Mesenchymal stem cell (in vitro differentiated cells and primary cell): ENCODE data around the gene ENO1. TPM values are rescaled to one million over a fixed set of nuclear protein-coding genes. Genes with fewer than 3 reads are reported as not detected.

Source experiments
- DNase-seq: peaks from one replicate; pipeline ENCODE4 v3.0.0-alpha.2; 2013
- H2AFZ ChIP-seq: one replicate; pipeline ENCODE4 v1.6.1; 2013; ENCODE audit warnings: low read depth, mild to moderate bottlenecking, control low read depth, inconsistent platforms, low read length, moderate library complexity
- H2AK5ac ChIP-seq: 2 replicates; pipeline ENCODE4 v1.6.1; 2013; ENCODE audit warnings: low read length, moderate library complexity, mild to moderate bottlenecking, inconsistent platforms; ENCODE audit not compliant: severe bottlenecking
- H2BK120ac ChIP-seq: one replicate; pipeline ENCODE4 v1.6.1; 2013; ENCODE audit warnings: low read depth, mild to moderate bottlenecking, inconsistent platforms, low read length, moderate library complexity
- H2BK12ac ChIP-seq, 2 experiments: one replicate each; pipeline ENCODE4 v1.6.1; 2013; ENCODE audit warnings: inconsistent platforms in 2 of 2, low read length in 2 of 2, mild to moderate bottlenecking in 2 of 2, moderate library complexity in 2 of 2, control low read depth in 1 of 2
- H2BK15ac ChIP-seq: one replicate; pipeline ENCODE4 v1.6.1; 2013; ENCODE audit warnings: mild to moderate bottlenecking, low read depth, inconsistent platforms; ENCODE audit not compliant: poor library complexity, severe bottlenecking
- H2BK5ac ChIP-seq: 2 replicates; pipeline ENCODE4 v1.6.1; 2013; ENCODE audit warnings: low read depth, mild to moderate bottlenecking, low read length, control low read depth, inconsistent platforms; ENCODE audit not compliant: poor library complexity, severe bottlenecking
- H3K14ac ChIP-seq, 2 experiments: one replicate each; pipeline ENCODE4 v1.6.1; 2013; ENCODE audit warnings: inconsistent platforms in 2 of 2, low read length in 2 of 2, control low read depth in 1 of 2, mild to moderate bottlenecking in 1 of 2, moderate library complexity in 1 of 2
- H3K18ac ChIP-seq, 2 experiments: one replicate each; pipeline ENCODE4 v1.6.1; 2013; ENCODE audit warnings: inconsistent platforms in 2 of 2, low read length in 2 of 2, control low read depth in 1 of 2, low read depth in 1 of 2, mild to moderate bottlenecking in 1 of 2
- H3K23ac ChIP-seq, 2 experiments: one replicate each; pipeline ENCODE4 v1.6.1; 2013; ENCODE audit warnings: inconsistent platforms in 2 of 2, low read length in 2 of 2, mild to moderate bottlenecking in 2 of 2, moderate library complexity in 2 of 2, control low read depth in 1 of 2
- H3K27ac ChIP-seq: 2 replicates; pipeline ENCODE4 v1.5.1; 2013; ENCODE audit warnings: mild to moderate bottlenecking, moderate library complexity, low read length, control low read depth, inconsistent platforms; ENCODE audit not compliant: poor library complexity, severe bottlenecking
- H3K27me3 ChIP-seq, 2 experiments: 2 replicates each; pipeline versions ENCODE4 v1.6.1 to v1.7.0; 2013; ENCODE audit warnings: low read length in 2 of 2, mild to moderate bottlenecking in 2 of 2, moderate library complexity in 2 of 2, control low read depth in 1 of 2, inconsistent platforms in 1 of 2; ENCODE audit not compliant: control insufficient read depth in 1 of 2, insufficient read depth in 1 of 2
- H3K36me3 ChIP-seq, 2 experiments: 2 replicates each; pipeline versions ENCODE4 v1.6.1 to v1.7.0; 2013; ENCODE audit warnings: low read length in 2 of 2, control low read depth in 1 of 2, inconsistent platforms in 1 of 2, low read depth in 1 of 2, mild to moderate bottlenecking in 1 of 2; ENCODE audit not compliant: insufficient read depth in 2 of 2, control insufficient read depth in 1 of 2
- H3K4ac ChIP-seq, 2 experiments: one replicate each; pipeline ENCODE4 v1.6.1; 2013; ENCODE audit warnings: inconsistent platforms in 2 of 2, low read length in 2 of 2, mild to moderate bottlenecking in 2 of 2, moderate library complexity in 2 of 2, control low read depth in 1 of 2, low read depth in 1 of 2
- H3K4me1 ChIP-seq: 2 replicates; pipeline ENCODE4 v1.6.1; 2013; ENCODE audit warnings: low read depth, low read length, control low read depth; ENCODE audit not compliant: control insufficient read depth, insufficient read depth
- H3K4me2 ChIP-seq: 2 replicates; pipeline ENCODE4 v1.6.1; 2013; ENCODE audit warnings: low read length, mild to moderate bottlenecking, inconsistent platforms; ENCODE audit not compliant: poor library complexity, severe bottlenecking
- H3K4me3 ChIP-seq, 2 experiments: 2 replicates each; pipeline versions ENCODE4 v1.5.1 to v1.7.0; 2013; ENCODE audit warnings: low read length in 2 of 2, mild to moderate bottlenecking in 2 of 2, control low read depth in 1 of 2, low read depth in 1 of 2; ENCODE audit not compliant: insufficient read depth in 1 of 2
- H3K79me1 ChIP-seq: replicated peaks from 2 replicates; pipeline ENCODE4 v1.6.1; 2013; ENCODE audit warnings: mild to moderate bottlenecking, control low read depth, low read length, inconsistent platforms; ENCODE audit not compliant: poor library complexity, severe bottlenecking
- H3K9ac ChIP-seq: 2 replicates; pipeline ENCODE4 v1.7.0; 2013; ENCODE audit warnings: mild to moderate bottlenecking, low read length, moderate library complexity
- H3K9me3 ChIP-seq: 2 replicates; pipeline ENCODE4 v1.7.0; 2013; ENCODE audit warnings: mild to moderate bottlenecking, low read length; ENCODE audit not compliant: control insufficient read depth
- H4K8ac ChIP-seq: one replicate; pipeline ENCODE4 v1.6.1; 2013; ENCODE audit warnings: inconsistent platforms, mild to moderate bottlenecking, low read length, moderate library complexity
- H4K91ac ChIP-seq: one replicate; pipeline ENCODE4 v1.6.1; 2013; ENCODE audit warnings: mild to moderate bottlenecking, low read length, inconsistent platforms
- WGBS: methylation state at CpG from one replicate; pipeline ENCODE4 v1.1.7; 2013; ENCODE audit warnings: mixed read lengths; 5-methylcytosine and 5-hydroxymethylcytosine counted together
- small RNA-seq: library from polyadenylated mRNA; stranded (forward); fragments of <200 nt; extraction: miRNeasy Mini kit (QIAGEN cat#:217004); gene quantifications from one replicate; pipeline ENCODE3, GENCODE V24; 2013; ENCODE audit warnings: low read depth

The ENO1 gene

GRCh38 chr1:8812081-8812480, 66.4 kb downstream of the ENO1 start:
- H3K4me1 ChIP-seq, result peaks cover 7% of the 10 kb centered on the region
- H2BK15ac ChIP-seq, result no peak overlapping the region
- H3K9me3 ChIP-seq, result no peaks in the 10 kb centered on the region
- no peak overlapping the region for H3K9ac ChIP-seq
- no peak overlapping the region for H4K91ac ChIP-seq
- no peak overlapping the region for H2BK120ac ChIP-seq
- no peak overlapping the region for H3K14ac ChIP-seq
- no peak overlapping the region for H3K18ac ChIP-seq
- H2BK12ac ChIP-seq, result no peak overlapping the region
- H2AFZ ChIP-seq, result no peak overlapping the region
- H4K8ac ChIP-seq, result no peak overlapping the region
- no peak overlapping the region for H2BK5ac ChIP-seq
- WGBS, result 96% methylated on average over 5 of the region's 6 CpGs
- DNase-seq, result no peak
- H3K79me1 ChIP-seq, result peaks cover 6% of the 10 kb centered on the region
- no peak overlapping the region for H2AK5ac ChIP-seq
- no peak overlapping the region for H3K23ac ChIP-seq
- peak overlapping the region; percentile 52 for H3K27ac ChIP-seq
- no peaks in the 10 kb centered on the region for H3K27me3 ChIP-seq
- no peak overlapping the region for H3K4me2 ChIP-seq
- H3K4ac ChIP-seq, result no peak overlapping the region
- no peaks in the 10 kb centered on the region for H3K36me3 ChIP-seq
- no peak overlapping the region for H3K4me3 ChIP-seq

Small RNA genes lying within 50 kb of the gene (small RNA-seq; reads per million reads assigned to genes)
- not detected for gene AL139415.2
- 2.0 reads per million for gene MIR6728
- not detected for gene RNU6-304P
